Hematopoietic multipotent progenitor cell treated with erythropoietin and hydrocortisone succinate and interleukin-3 and kit ligand, for 17 days (in vitro differentiated cells): ENCODE data around the gene PLD1.

Experiments
- DNase-seq: peaks from one replicate; pipeline ENCODE4 v3.0.0-alpha.2; 2015; ENCODE audit warnings: low spot score

The PLD1 gene

DNA sequence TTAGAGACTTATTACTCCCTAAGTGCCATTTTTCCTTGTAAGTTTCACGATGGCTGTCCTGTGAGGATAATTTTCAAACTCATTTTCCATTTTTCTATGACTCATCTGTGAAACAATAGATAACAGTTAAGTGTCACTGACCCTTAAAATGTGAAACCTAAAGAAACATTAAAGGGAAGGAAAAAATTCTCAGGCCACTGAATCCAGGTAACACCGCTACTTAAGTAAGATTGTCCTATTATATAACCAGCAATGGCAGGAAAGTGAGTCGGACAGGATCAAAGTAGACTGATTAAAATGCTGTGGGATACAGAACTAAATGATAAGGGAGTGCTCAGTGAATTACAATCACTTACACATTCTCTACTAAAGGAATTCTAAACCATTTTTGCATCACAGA, 12.4 kb downstream of the PLD1 start:
- DNase-seq: no peak

DNA sequence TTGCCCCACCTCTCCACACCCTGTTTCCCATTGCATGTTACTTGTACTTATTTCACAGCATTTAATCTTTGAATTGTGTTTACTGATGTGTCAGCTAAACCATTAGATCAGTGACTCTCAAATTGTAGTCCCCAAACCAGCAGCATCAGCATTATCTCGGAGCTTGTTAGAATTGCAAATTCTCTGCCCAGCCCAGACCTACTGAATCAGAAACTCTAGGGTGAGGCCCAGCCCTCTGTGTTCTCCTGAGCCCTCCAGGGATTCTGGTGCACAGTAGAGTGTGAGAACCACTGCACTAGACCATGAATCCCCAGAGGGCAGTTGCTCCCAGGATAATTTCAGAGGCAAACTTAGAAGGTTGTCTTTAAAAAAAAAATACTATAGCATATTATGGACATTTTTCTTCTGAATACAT, 13.0 kb downstream of the PLD1 start:
- DNase-seq: no peak

GRCh38 chr3:171796625-171797264, 13.5 kb downstream of the PLD1 start:
- no peak for DNase-seq

DNA sequence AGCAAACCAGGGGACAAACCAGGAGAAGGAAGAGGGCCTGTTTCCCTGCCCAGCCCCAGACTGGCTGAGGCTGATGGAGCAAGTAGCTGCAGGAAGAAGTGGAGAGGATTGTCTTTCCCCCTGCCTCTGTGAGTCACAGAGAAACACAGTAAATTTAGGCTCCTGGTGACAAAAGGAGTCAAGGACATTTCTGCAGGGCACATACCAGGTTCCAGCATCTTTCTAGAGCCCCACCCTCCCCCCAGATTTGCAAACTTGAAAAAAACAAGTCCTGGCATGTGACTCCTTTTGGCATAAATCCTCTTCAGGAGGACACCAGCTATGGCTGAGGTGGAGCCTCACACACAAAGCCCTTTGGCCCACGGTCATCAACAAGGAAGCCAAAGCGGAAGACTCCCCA, 17.8 kb downstream of the PLD1 start:
- no peak for DNase-seq

- DNase-seq: no peak
Measured at GRCh38 chr3:171791692-171792076, 18.6 kb downstream of the PLD1 start.

DNA sequence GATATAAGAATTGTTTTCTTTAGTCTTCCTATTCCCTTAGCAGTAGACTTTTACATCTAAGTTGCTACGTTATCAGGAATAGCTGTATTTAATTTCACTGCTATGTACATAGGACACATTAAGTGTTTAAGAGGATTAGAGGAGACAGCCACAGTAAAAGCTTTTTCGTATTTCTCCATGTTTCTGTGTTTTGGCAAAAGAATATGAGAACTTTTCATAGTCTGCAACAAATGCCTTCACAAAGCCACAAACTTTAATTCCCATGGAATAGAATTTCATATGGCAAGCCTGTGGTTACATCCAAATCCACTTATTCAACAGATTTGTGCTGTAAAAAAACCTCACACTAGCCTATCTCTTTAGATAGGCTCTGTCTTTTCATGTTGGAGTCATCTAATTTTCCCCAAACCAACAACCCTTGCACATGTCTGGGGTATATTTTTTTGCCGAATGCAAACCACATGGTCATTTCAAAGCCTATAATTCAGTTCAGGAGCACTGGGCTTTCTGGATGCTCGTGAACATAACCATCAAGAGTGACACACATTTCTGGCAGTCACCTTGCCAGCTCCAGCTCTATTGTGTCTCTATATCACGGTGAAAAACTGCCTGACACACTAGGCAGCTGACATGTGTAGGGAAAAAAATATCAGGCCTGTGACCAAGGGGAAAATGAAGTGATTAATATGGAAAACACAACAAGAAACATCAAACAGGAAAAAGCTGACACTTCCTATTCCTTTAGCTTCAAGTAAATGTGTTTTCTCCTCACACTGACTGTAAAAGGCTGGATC, 19.2 kb downstream of the PLD1 start:
- no peak for DNase-seq

GRCh38 chr3:171790574-171790897, 19.7 kb downstream of the PLD1 start:
- DNase-seq: no peak

DNA sequence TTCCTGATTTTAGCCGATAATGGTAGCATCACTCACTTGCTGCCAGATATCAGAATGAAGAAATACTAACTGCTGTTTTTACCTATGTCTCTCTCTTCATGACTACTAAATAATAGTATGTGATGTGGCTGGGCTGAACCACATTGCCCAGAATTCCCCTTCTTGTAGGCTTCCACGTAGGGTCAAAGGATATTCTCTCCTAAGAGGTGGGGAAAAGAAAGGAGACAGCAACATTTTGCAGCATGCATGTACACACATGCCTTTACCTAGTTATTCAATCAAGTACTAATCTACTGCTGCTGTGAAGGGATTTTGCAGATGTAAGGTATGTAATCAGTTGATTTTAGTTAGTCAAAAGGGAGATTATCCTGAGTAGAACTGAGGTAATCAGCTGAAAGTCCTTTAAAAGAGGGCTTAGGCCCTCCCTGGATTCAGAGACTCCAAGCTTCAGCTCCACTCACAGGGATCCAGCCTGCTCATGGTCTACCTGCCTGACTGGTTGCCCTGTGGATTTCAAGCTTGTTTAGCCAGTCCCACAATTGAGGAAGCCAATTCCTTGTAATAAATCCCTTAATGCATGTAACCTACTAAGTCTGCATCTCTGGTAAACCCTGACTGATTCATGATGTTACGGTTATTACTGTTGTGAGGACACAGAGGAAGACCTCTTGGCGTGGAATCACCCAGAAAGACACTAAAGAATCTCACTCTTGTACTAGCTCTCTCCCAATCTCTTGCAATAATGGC, 20.4 kb downstream of the PLD1 start:
- DNase-seq: no peak

- DNase-seq: no peak
Measured at GRCh38 chr3:171788546-171789351, 21.5 kb downstream of the PLD1 start.

DNA sequence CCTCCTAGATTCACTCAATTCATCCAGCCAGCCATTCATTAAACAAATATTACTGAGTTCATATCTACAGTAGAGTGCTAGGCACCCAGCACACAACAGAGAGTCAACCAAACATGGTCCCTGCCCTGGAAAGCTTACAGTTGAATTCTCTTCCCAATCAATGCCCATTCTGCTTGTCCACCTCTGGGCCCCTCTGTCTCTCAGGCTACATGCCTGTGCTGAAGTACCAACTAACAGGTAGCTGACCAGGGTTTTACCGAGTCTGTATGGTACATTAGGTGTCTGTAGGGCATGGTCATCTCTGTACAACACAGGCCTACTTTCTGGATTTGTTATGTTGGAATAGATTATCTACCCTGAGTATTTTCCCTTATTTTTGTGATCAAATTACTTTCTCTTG, 23.3 kb downstream of the PLD1 start:
- no peak for DNase-seq

DNA sequence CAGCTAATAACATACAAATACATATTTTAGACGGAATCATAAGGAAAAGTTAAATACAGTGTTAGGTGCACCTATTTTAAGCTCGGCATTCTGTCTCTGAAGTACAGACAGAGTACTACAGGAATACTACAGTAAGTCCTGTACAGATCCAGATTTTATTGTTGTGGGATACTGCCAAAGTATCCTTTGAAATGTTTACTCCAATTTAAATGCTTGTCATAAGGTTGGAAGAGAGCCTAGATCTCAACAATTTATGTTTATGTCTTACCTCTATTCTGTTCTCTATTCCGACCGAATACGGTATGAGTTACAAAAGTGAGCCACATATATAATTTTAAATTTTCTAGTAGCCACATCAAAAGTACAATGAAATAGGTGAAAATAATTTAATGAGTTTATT, 25.3 kb downstream of the PLD1 start:
- no peak for DNase-seq

GRCh38 chr3:171784387-171784786, 25.9 kb downstream of the PLD1 start:
- DNase-seq: no peak

DNA sequence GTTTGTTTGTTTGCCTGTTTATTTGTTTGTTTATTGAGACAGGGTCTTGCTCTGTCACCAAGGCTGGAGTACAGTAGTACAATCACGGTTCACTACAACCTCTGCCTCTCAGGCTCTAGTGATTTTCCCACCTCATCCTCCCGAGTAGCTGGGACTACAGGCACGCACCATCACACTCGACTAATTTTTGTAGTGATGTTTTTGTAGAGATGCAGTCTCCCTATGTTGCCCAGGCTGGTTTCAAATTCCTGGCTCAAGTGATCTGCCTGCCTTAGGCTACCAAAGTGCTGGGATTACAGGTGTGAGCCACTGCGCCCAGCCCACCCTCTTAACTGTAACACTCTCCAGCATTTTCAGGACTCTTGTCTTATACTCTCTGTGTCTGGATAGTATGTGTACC, 26.7 kb downstream of the PLD1 start:
- no peak for DNase-seq

DNA sequence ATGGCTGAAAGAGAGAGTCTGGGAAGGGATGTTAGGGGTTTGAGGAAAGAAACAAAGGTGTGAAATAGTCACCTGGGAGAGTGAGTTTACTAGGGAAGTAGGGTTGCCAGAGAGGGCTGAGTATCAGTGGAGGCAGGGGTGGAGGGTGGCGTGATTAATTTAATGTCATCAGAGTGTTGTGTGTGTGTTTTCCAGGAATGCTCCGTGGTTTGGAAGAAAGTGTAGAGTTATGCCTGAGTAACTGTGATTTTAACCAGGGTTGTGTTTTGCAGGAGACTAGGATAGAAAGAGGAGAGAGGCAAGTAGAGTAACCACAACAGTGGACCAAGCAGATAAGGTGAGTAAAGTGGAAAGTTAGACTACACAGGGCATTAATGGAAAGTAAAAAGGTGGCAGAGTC, 27.2 kb downstream of the PLD1 start:
- DNase-seq: no peak

DNA sequence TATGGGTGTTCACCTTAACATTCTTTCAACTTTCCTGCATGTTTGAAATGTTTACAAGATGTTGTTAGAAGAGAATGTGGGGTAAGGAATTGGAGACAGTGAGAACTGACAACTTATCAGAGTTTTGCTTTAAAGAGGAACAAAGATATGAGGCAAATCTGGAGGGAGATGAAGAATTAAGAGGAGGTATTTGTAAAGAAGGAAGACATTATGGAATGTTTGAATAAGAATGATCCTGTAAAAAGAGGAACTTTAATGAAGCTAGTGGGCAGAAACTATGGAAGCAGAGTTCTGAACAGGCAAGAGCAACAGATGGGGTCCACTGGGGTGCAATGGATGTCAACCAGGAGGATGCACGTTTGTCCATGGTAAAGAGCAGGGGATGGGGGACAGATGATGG, 27.7 kb downstream of the PLD1 start:
- no peak for DNase-seq

DNA sequence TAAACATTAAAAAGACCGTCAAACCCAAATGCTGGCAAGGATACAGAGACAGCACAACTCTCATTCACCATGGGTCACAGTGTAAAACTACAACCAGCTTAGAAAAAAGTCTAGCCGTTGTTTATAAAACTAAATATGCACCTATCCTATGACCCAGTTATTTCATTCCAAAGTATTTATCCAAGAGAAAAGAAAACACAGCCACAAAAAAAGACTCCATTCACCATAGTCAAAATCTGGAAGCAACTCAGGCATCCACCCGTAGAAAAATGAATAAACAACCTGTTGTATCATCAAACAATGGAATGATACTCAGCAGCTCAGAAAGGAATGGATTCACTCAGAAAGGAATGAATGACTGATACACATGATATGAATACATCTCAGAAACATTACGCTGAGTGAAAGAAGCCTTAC, 28.6 kb downstream of the PLD1 start:
- no peak for DNase-seq

- DNase-seq: no peak
Measured at GRCh38 chr3:171778493-171778892, 31.8 kb downstream of the PLD1 start.

DNA sequence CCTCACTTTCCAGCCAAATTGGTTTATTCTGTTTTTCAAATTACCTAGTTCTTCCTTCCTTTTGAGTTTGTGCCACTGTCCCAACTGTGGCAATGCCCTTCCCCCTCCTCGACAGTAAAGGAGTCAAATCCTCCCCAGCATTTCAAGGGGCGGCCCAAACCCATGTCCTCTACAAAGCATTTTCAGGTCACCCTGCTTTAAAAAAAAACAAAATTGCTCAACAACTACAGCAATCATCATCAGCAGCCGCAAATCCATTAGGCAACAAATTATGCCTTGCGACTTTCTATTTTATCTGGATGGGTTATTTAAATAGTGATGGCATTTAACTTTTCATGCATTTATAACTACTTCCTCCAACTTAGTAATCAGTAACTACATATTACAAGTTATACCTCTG, 32.7 kb downstream of the PLD1 start:
- no peak for DNase-seq

DNA sequence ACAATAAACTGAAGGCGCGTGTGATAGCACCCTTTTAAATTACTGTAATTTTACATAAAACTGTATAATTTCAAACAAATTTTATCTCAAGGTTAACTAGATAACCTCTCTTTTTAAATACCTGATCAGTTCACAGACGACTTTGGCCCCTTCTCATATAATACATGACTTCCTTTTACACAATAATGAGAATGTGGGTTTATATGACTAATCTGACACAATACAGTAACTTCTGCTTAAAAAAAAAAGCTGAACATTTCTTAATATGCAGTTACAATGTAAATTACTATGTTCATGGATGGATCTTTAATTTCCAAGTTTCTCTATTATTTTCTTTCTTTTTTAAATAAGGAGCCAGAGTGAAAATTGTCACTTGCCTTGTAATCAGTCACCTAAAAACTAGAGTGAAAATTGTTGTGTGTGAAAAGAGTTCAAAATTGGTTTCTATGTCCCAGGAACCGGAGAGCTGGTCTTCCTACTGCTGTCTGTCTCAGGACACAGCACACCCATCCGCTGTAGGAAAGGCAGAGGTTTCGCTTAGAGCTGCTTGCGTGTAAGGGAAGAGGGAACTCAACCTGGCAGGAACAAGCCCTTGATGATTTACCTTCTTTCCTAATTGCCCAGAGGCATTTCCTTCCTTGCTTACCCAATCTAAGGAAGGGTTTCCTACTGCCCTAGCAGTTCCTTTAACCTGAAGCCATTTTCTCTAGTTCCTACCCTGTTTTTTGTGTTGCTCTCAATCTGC, 33.3 kb downstream of the PLD1 start:
- no peak for DNase-seq

DNA sequence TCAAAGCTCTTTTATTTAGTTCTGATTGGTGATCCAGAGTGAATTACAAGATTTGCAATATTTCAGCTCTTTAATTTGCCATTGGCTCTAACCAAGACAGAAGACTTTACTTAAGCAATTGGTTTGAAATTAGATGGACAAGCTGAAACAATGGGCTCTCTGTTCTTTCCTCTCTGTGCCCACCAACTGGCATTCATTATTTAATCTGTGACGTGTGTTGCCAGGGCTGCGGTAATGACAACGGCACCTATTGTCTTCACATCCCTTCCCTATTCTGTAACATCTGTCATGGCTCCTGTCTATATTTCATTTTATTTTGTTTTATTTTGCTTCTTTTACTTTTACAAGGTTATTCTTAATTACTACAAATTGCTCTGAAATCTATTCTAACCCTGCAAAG, 33.9 kb downstream of the PLD1 start:
- no peak for DNase-seq

GRCh38 chr3:171775943-171776342, 34.3 kb downstream of the PLD1 start:
- no peak for DNase-seq

- DNase-seq: no peak
Measured at GRCh38 chr3:171774521-171774920, 35.8 kb downstream of the PLD1 start.
